Duodenal mucosa (tissue), 2 donors: ENCODE data around the gene TMEM219.

Source experiments
- H3K27ac ChIP-seq: one replicate; pipeline ENCODE4 v1.7.0; 2013; ENCODE audit warnings: low read depth, low read length
- H3K27me3 ChIP-seq, 2 donors: one replicate each; pipeline ENCODE4 v1.7.0; 2013; ENCODE audit warnings: low read length in 2 of 2, control low read depth in 1 of 2; ENCODE audit not compliant: insufficient read depth in 2 of 2, control insufficient read depth in 1 of 2
- H3K36me3 ChIP-seq, 2 donors: one replicate each; pipeline ENCODE4 v1.7.0; 2013; ENCODE audit warnings: low read length in 2 of 2, control low read depth in 1 of 2; ENCODE audit not compliant: insufficient read depth in 2 of 2, control insufficient read depth in 1 of 2
- H3K4me1 ChIP-seq, 2 donors: one replicate each; pipeline ENCODE4 v1.7.0; 2013; ENCODE audit warnings: low read length in 2 of 2, control low read depth in 1 of 2; ENCODE audit not compliant: insufficient read depth in 2 of 2, control insufficient read depth in 1 of 2
- H3K4me3 ChIP-seq, 2 donors: one replicate each; pipeline ENCODE4 v1.7.0; 2013; ENCODE audit warnings: low read length in 2 of 2, low read depth in 1 of 2
- H3K9ac ChIP-seq, 2 donors: one replicate each; pipeline ENCODE4 v1.7.0; 2013; ENCODE audit warnings: low read length in 2 of 2, low read depth in 1 of 2
- H3K9me3 ChIP-seq, 2 donors: one replicate each; pipeline ENCODE4 v1.7.0; 2013; ENCODE audit warnings: low read length in 2 of 2, control low read depth in 1 of 2; ENCODE audit not compliant: control insufficient read depth in 1 of 2

TMEM219 gene

GRCh38 chr16:29972992-29973383 lies 11.1 kb downstream of the TMEM219 start:
- H3K4me1 ChIP-seq = peaks cover 31 to 33% of the 10 kb centered on the region in 2 donors
- no peaks in the 10 kb centered on the region for H3K9me3 ChIP-seq
- peak overlapping the region; percentile 46 to 96 for H3K4me3 ChIP-seq
- peaks cover 9 to 29% of the 10 kb centered on the region in 2 donors for H3K36me3 ChIP-seq
- no peak overlapping the region for H3K27ac ChIP-seq
- H3K27me3 ChIP-seq = no peaks in the 10 kb centered on the region
- no peak overlapping the region for H3K9ac ChIP-seq

- Histone ChIP-seq H3K4me1 (peaks cover 31 to 33% of the 10 kb centered on the region in 2 donors), H3K27ac (peak within 1 kb of the TSS; percentile 82), H3K9ac (peak within 1 kb of the TSS; percentile 88 to 91), H3K27me3 (no peaks in the 10 kb centered on the region), H3K36me3 (peaks cover 9 to 29% of the 10 kb centered on the region in 2 donors), H3K9me3 (no peaks in the 10 kb centered on the region), H3K4me3 (peak within 1 kb of the TSS; percentile 95 to 96)
These were observed 11.7 kb downstream of the TMEM219 start, which contains the start of gene TAOK2 for GRCh38 chr16:29973384-29974246. Gene TAOK2 (plus strand): TSS chr16:29973868. CDS start chr16:29977773, 3,905 bp downstream.

GRCh38 chr16:29974291-29975133 lies 12.6 kb downstream of the TMEM219 start:
- no peaks in the 10 kb centered on the region for H3K27me3 ChIP-seq
- H3K27ac ChIP-seq = peak overlapping the region; percentile 82
- peaks cover 15 to 32% of the 10 kb centered on the region in 2 donors for H3K36me3 ChIP-seq
- peaks cover 31 to 33% of the 10 kb centered on the region in 2 donors for H3K4me1 ChIP-seq
- peak overlapping the region; percentile 88 to 91 for H3K9ac ChIP-seq
- peak overlapping the region; percentile 95 to 96 for H3K4me3 ChIP-seq
- H3K9me3 ChIP-seq = no peaks in the 10 kb centered on the region

GRCh38 chr16:29975134-29975538 lies 13.3 kb downstream of the TMEM219 start:
- H3K9me3 ChIP-seq = no peaks in the 10 kb centered on the region
- no peak overlapping the region for H3K27ac ChIP-seq

GRCh38 chr16:29975811-29976511 lies 14.1 kb downstream of the TMEM219 start:
- peaks cover 28 to 43% of the 10 kb centered on the region in 2 donors for H3K36me3 ChIP-seq
- peak overlapping the region; percentile 60 to 91 for H3K9ac ChIP-seq
- no peak overlapping the region for H3K27ac ChIP-seq
- peaks cover 31 to 33% of the 10 kb centered on the region in 2 donors for H3K4me1 ChIP-seq
- no peaks in the 10 kb centered on the region for H3K27me3 ChIP-seq
- peak overlapping the region; percentile 95 to 96 for H3K4me3 ChIP-seq
- H3K9me3 ChIP-seq = no peaks in the 10 kb centered on the region

More at GRCh38 chr16:29975134-29975538, 13.3 kb downstream of the TMEM219 start:
- peaks cover 31 to 33% of the 10 kb centered on the region in 2 donors for H3K4me1 ChIP-seq
- H3K9ac ChIP-seq = peak overlapping the region; percentile 88 to 91
- H3K4me3 ChIP-seq = peak overlapping the region; percentile 95 to 96
- peaks cover 21 to 35% of the 10 kb centered on the region in 2 donors for H3K36me3 ChIP-seq
- H3K27me3 ChIP-seq = no peaks in the 10 kb centered on the region

- Histone ChIP-seq H3K27me3 (no peaks in the 10 kb centered on the region), H3K4me1 (peaks cover 31 to 33% of the 10 kb centered on the region in 2 donors), H3K27ac (no peak overlapping the region), H3K36me3 (peaks cover 37 to 48% of the 10 kb centered on the region in 2 donors), H3K9me3 (no peaks in the 10 kb centered on the region), H3K4me3 (peak overlapping the region in 1 of 2 donors; percentile 96), H3K9ac (no peak overlapping the region)
These were observed 15.4 kb downstream of the TMEM219 start for GRCh38 chr16:29977063-29977825.

- Histone ChIP-seq H3K4me1 (peaks cover 29 to 31% of the 10 kb centered on the region in 2 donors), H3K9me3 (no peaks in the 10 kb centered on the region), H3K9ac (no peak overlapping the region), H3K36me3 (peaks cover 46 to 54% of the 10 kb centered on the region in 2 donors), H3K27me3 (no peaks in the 10 kb centered on the region), H3K4me3 (no peak overlapping the region), H3K27ac (no peak overlapping the region)
These were observed 16.2 kb downstream of the TMEM219 start for GRCh38 chr16:29978081-29978480.

GRCh38 chr16:29978564-29979270 lies 16.8 kb downstream of the TMEM219 start:
- Histone ChIP-seq H3K9ac (no peak overlapping the region), H3K4me1 (peaks cover 27% of the 10 kb centered on the region in 2 donors), H3K27ac (no peak overlapping the region)

More at GRCh38 chr16:29978564-29979270, 16.8 kb downstream of the TMEM219 start:
- peaks cover 50 to 61% of the 10 kb centered on the region in 2 donors for H3K36me3 ChIP-seq
- H3K4me3 ChIP-seq = no peak overlapping the region
- H3K9me3 ChIP-seq = no peaks in the 10 kb centered on the region
- no peaks in the 10 kb centered on the region for H3K27me3 ChIP-seq
